ENCODE results near the gene EHD3. TPM values are rescaled to one million over a fixed set of nuclear protein-coding genes. Genes with fewer than 3 reads are reported as not detected.

Gene EHD3
- total and polyA plus RNA-seq, 2 of the 8 experiments (the other 6 are each of a cell fraction or from before 2014, with no cell fraction given): 9.3 to 12.0 TPM

DNA sequence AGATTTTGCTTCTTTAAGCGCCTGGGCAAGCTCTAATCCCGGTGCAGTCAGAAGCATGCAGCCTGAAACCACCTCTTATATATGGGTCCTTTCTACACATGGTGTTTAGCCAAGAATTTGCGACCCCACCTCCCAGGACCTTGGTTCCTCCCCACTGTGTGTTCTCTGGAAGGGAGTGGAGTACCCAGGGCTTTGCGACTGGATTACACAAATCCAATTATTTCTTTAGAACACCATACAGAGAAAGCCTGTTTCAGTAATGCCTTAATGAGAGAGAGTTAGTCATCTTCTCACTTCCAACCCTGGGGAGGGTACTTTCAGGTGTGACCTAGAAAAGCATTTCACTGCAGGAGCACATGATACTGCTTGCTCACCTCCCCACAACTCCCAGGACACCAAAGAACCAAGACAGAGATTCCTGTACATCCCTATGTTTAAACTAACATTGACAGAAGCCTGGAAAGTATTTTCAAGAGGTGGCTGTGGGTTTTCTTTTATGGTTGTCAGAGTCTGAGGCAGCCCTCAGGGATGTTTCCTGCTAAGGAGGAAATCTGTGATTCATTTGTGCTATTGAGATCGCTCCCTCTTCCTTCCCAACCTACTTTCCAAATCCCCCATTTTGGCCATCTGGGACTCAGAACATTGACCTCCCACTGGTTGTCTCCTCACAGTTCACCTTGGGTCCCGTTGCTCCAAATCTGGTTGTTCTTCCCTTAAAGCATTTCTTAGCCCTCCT is 16.3 kb upstream of the EHD3 start, which contains the start of gene CAPN14:
CAPN14 (minus strand) TSS at position 51 of the 736 bp plus-strand sequence. CDS start 12,068 bp downstream, outside the sequence.
- Histone ChIP-seq H3K27ac (ENCODE audit: low read depth, low read length) (no peak within 1 kb of the TSS), H3K4me2 (ENCODE audit: insufficient read depth in 1 of 2, low read depth in 2 of 2, low read length in 2 of 2) (no peak within 1 kb of the TSS), H3K56ac (replicated peaks; ENCODE audit: insufficient read length, low read depth, low read length) (no peak within 1 kb of the TSS), H3K23me2 (ENCODE audit: low read depth, low read length) (no peaks in the 10 kb centered on the region), H2BK15ac (ENCODE audit: low read length) (no peak within 1 kb of the TSS), H3K9ac (replicated peaks in 1 of 4; ENCODE audit: extremely low read depth in 1 of 4, low read depth in 3 of 4, low read length in 3 of 4) (no peak within 1 kb of the TSS), H2BK20ac (ENCODE audit: low read length) (no peak within 1 kb of the TSS), H3K4me3 (ENCODE audit: extremely low read depth in 1 of 4, insufficient read depth in 2 of 4, low read depth in 3 of 4, low read length in 4 of 4) (no peak within 1 kb of the TSS), H3K36me3 (ENCODE audit: control insufficient read depth in 2 of 4, insufficient read depth in 4 of 4, low read length in 3 of 4) (no peaks in the 10 kb centered on the region), H3K18ac (ENCODE audit: extremely low read depth, low read length) (no peak within 1 kb of the TSS), H4K8ac (ENCODE audit: extremely low read depth, insufficient read depth, low read length) (no peak within 1 kb of the TSS), H4K5ac (ENCODE audit: insufficient read length, low read depth, low read length) (no peak within 1 kb of the TSS), H3K9me3 (ENCODE audit: insufficient read depth in 2 of 2, low read depth in 1 of 2, low read length in 1 of 2) (no peaks in the 10 kb centered on the region), H3K79me1 (ENCODE audit: low read depth, low read length) (no peaks in the 10 kb centered on the region), H2BK120ac (replicated peaks; ENCODE audit: low read depth, low read length) (no peak within 1 kb of the TSS), H3K23ac (ENCODE audit: insufficient read length) (no peak within 1 kb of the TSS), H3K27me3 (replicated peaks in 1 of 4; ENCODE audit: control insufficient read depth in 3 of 4, extremely low read depth in 1 of 4, insufficient read depth in 3 of 4, low read length in 3 of 4) (no peaks in the 10 kb centered on the region; a peak in 1 of 7 replicates), H3K4me1 (replicated peaks in 1 of 4; ENCODE audit: control insufficient read depth in 3 of 4, insufficient read depth in 4 of 4, low read length in 3 of 4) (peaks cover 0 to 4% (median 0%) of the 10 kb centered on the region in 4 experiments; a peak in 1 of 7 replicates), H2BK12ac (ENCODE audit: low read depth, low read length) (no peak within 1 kb of the TSS), H3K14ac (ENCODE audit: insufficient read length) (no peak within 1 kb of the TSS), H2AK5ac (ENCODE audit: low read depth, low read length) (no peak within 1 kb of the TSS), H3K79me2 (ENCODE audit: control insufficient read depth in 1 of 2, insufficient read depth in 2 of 2, low read length in 2 of 2) (no peaks in the 10 kb centered on the region), H4K20me1 (replicated peaks in 1 of 2; ENCODE audit: control insufficient read depth in 1 of 2, insufficient read depth in 2 of 2, low read length in 2 of 2) (no peaks in the 10 kb centered on the region), H2BK5ac (ENCODE audit: low read depth, low read length) (no peak within 1 kb of the TSS), H4K91ac (replicated peaks; ENCODE audit: insufficient read length, low read length) (no peak within 1 kb of the TSS), H2AFZ (ENCODE audit: low read length) (no peak within 1 kb of the TSS), H3K4ac (replicated peaks; ENCODE audit: insufficient read length, low read depth, low read length) (no peak within 1 kb of the TSS)
- POLR2A ChIA-PET (ENCODE audit: partially characterized antibody): no interaction called here
- no peak for DNase-seq (ENCODE audit: low read depth in 1 of 2, low spot score in 2 of 2)
- no peak for TF ChIP-seq EP300 (IDR thresholded peaks at IDR 0.05; ENCODE audit: borderline replicate concordance in 1 of 2, low read depth in 2 of 2, low read length in 2 of 2)
- TF ChIP-seq YY1 (IDR thresholded peaks at IDR 0.05; ENCODE audit: low read depth, low read length): no peak
- no peak for TF ChIP-seq CHD2 (IDR thresholded peaks at IDR 0.05; ENCODE audit: low read length)
- TF ChIP-seq CBX8 (IDR thresholded peaks at IDR 0.05; ENCODE audit: borderline replicate concordance, low read depth, low read length): no peak
- no peak for TF ChIP-seq TBP (IDR thresholded peaks at IDR 0.05; ENCODE audit: low read depth, low read length)
- no peak for TF ChIP-seq SRF (IDR thresholded peaks at IDR 0.05; ENCODE audit: low read depth, low read length)
- no peak for TF ChIP-seq GABPA (IDR thresholded peaks at IDR 0.05; ENCODE audit: borderline replicate concordance, insufficient read depth, low read length)
- TF ChIP-seq SIN3A (conservative IDR thresholded peaks at IDR 0.05 in 1 of 2, IDR thresholded peaks at IDR 0.05 in 1 of 2; ENCODE audit: low read depth in 1 of 2, low read length in 2 of 2): no peak
- no peak for TF ChIP-seq BCL11A (IDR thresholded peaks at IDR 0.05; ENCODE audit: low read depth in 2 of 2, low read length in 2 of 2)
- CTCF ChIA-PET (ENCODE audit: partially characterized antibody): interaction anchor here (1.1 kb wide), 1 partner anchor 17 kb away, joined by 3 read pairs; the partner anchor contains the start of gene EHD3
- FAIRE-seq: no peak
- 74% methylated on average over 5 of the region's 6 CpGs; no CpG with 5 or more reads in 1 of the 2 experiments for WGBS, 2 experiments (ENCODE audit: extremely low coverage in 1 of 2, insufficient coverage in 1 of 2, insufficient read length in 1 of 2, insufficient replicate concordance in 2 of 2, low coverage in 1 of 2, low lambda C conversion rate in 2 of 2, missing lambda C conversion rate in 1 of 2)

Measured in H1 (cell line).